SK-N-SH (cell line): ENCODE data around the gene GSG1L. TPM values are rescaled to one million over a fixed set of nuclear protein-coding genes. Genes with fewer than 3 reads are reported as not detected.

Experiments used
- CTCF ChIA-PET: fragments of 300-600, 350-600 bp; formaldehyde crosslinking; extraction: SDS; loops from one replicate; lab custom pipeline; 2021; lab: Yijun Ruan, JAX
- POLR2A ChIA-PET: fragments of 350-600 bp; sonication (Branson Sonifier 250); formaldehyde crosslinking; extraction: SDS; loops from one replicate; lab custom pipeline; 2020; ENCODE audit warnings: antibody characterized with exemption, inconsistent platforms; lab: Yijun Ruan, JAX
- DNase-seq: peaks from one replicate; pipeline ENCODE4 v3.0.0; 2012
- H2AFZ ChIP-seq: fragments of 200-600 bp; sonication (generic); 2 replicates; pipeline ENCODE4 v1.8.1; 2016; ENCODE audit warnings: antibody characterized with exemption, mild to moderate bottlenecking, low read depth
- H3F3A ChIP-seq: fragments of 200-600 bp; sonication (generic); replicated peaks from 2 replicates; pipeline ENCODE3; 2016; ENCODE audit warnings: antibody characterized with exemption, mild to moderate bottlenecking; ENCODE audit not compliant: insufficient read depth
- H3K27ac ChIP-seq, 2 experiments: fragments of 200-500 bp in 1 of 2; fragments of 200-600 bp in 1 of 2; sonication (Bioruptor generic) in 1 of 2; sonication (generic), shearing (Covaris generic) in 1 of 2; 2 replicates each; pipeline versions ENCODE4 v1.5.1 to v1.6.1; 2014 to 2016; ENCODE audit warnings: low read depth in 2 of 2, inconsistent platforms in 1 of 2, low read length in 1 of 2, mild to moderate bottlenecking in 1 of 2, mixed read lengths in 1 of 2
- H3K27me3 ChIP-seq: fragments of 200-600 bp; sonication (generic), shearing (Covaris generic); 2 replicates; pipeline ENCODE4 v1.6.1; 2016; ENCODE audit warnings: mixed run types; ENCODE audit not compliant: insufficient read depth
- H3K36me3 ChIP-seq, 2 experiments: fragments of 200-500 bp in 1 of 2; fragments of 200-600 bp in 1 of 2; sonication (Bioruptor generic) in 1 of 2; sonication (generic) in 1 of 2; replicated peaks in 1 of 2; 2 replicates each; pipeline versions ENCODE3 to v1.5.1; 2014 to 2016; ENCODE audit warnings: low read length in 1 of 2, mild to moderate bottlenecking in 1 of 2; ENCODE audit not compliant: insufficient read depth in 2 of 2, control insufficient read depth in 1 of 2
- H3K4me1 ChIP-seq, 2 experiments: fragments of 200-500 bp in 1 of 2; fragments of 200-600 bp in 1 of 2; sonication (Bioruptor generic) in 1 of 2; sonication (generic), shearing (Covaris generic) in 1 of 2; 2 replicates each; pipeline versions ENCODE4 v1.5.1 to v1.6.1; 2014 to 2016; ENCODE audit warnings: low read depth in 1 of 2, low read length in 1 of 2, mixed run types in 1 of 2; ENCODE audit not compliant: insufficient read depth in 2 of 2, control insufficient read depth in 1 of 2
- H3K4me2 ChIP-seq: fragments of 200-600 bp; sonication (generic), shearing (Covaris generic); 2 replicates; pipeline ENCODE4 v1.6.1; 2017; ENCODE audit warnings: mixed run types
- H3K4me3 ChIP-seq, 2 experiments: fragments of 200-500 bp in 1 of 2; fragments of 200-600 bp in 1 of 2; sonication (Bioruptor generic) in 1 of 2; sonication (generic), shearing (Covaris generic) in 1 of 2; 2 replicates each; pipeline versions ENCODE4 v1.5.1 to v1.8.1; 2014 to 2016; ENCODE audit warnings: low read depth in 2 of 2, inconsistent platforms in 1 of 2, low read length in 1 of 2, mild to moderate bottlenecking in 1 of 2, mixed read lengths in 1 of 2, moderate library complexity in 1 of 2
- H3K79me2 ChIP-seq: fragments of 200-600 bp; sonication (generic); 2 replicates; pipeline ENCODE4 v1.8.1; 2017; ENCODE audit warnings: mild to moderate bottlenecking; ENCODE audit not compliant: insufficient read depth
- H3K9ac ChIP-seq: fragments of 200-600 bp; sonication (generic); 2 replicates; pipeline ENCODE4 v1.6.1; 2017; ENCODE audit warnings: mixed run types
- H3K9me2 ChIP-seq: fragments of 200-600 bp; sonication (generic); 2 replicates; pipeline ENCODE4 v1.6.1; 2017; ENCODE audit warnings: mixed run types
- H3K9me3 ChIP-seq: fragments of 200-600 bp; sonication (generic); 2 replicates; pipeline ENCODE4 v1.6.1; 2017; ENCODE audit warnings: mixed run types, mild to moderate bottlenecking, moderate library complexity
- H4K20me1 ChIP-seq: fragments of 200-600 bp; sonication (generic); 2 replicates; pipeline ENCODE4 v1.6.1; 2017; ENCODE audit warnings: mild to moderate bottlenecking, mixed run types; ENCODE audit not compliant: insufficient read depth
- CHD2 ChIP-seq: fragments of 150-350 bp; IDR thresholded peaks from 2 replicates; pipeline ENCODE4 v1.6.1; 2018; ENCODE audit warnings: low read length; ENCODE audit not compliant: partially characterized antibody
- GATA2 ChIP-seq: sonication (generic); formaldehyde crosslinking; IDR thresholded peaks from 2 replicates; pipeline ENCODE4 v1.5.0; 2020; ENCODE audit warnings: mild to moderate bottlenecking, missing genetic modification reagents
- IRF3 ChIP-seq: fragments of 150-350 bp; IDR thresholded peaks from 2 replicates; pipeline ENCODE4 v1.6.1; 2016; ENCODE audit warnings: mild to moderate bottlenecking, low read depth, low read length
- MAX ChIP-seq: IDR thresholded peaks from 2 replicates; pipeline ENCODE4 v1.4.0; 2012; ENCODE audit warnings: low read depth
- REST ChIP-seq: IDR thresholded peaks from 2 replicates; pipeline ENCODE4 v1.6.1; 2012; ENCODE audit warnings: mild to moderate bottlenecking, low read depth, low read length, moderate library complexity
- SMC3 ChIP-seq: IDR thresholded peaks from 2 replicates; pipeline ENCODE4 v1.6.1; 2012; ENCODE audit warnings: low read depth, low read length, improper control_type of control experiment
- TCF12 ChIP-seq: IDR thresholded peaks from 2 replicates; pipeline ENCODE4 v1.4.0; 2012
- WGBS: methylation state at CpG from one replicate; pipeline ENCODE4 v1.1.6; 2017; ENCODE audit warnings: low lambda C conversion rate; 5-methylcytosine and 5-hydroxymethylcytosine counted together
- polyA plus RNA-seq, 3 experiments: library from polyadenylated mRNA; depleted of rRNA; stranded (reverse); fragments of >200 nt; gene quantifications; 2 replicates each; pipeline ENCODE4 v1.2.3, GENCODE V29; 2012

Gene GSG1L
- polyA plus RNA-seq, 1 of the 3 experiments (the other 2 are of a cell fraction): not detected

- no peak for TF ChIP-seq IRF3
- TF ChIP-seq, all 33 proteins: peak for 0
Observed at GRCh38 chr16:27790546-27791403, 272.7 kb downstream of the GSG1L start (continued).

GRCh38 chr16:27789595-27790241 is 273.8 kb downstream of the GSG1L start:
- H3K9me3 ChIP-seq: no peaks in the 10 kb centered on the region
- H2AFZ ChIP-seq: no peak overlapping the region
- no peaks in the 10 kb centered on the region for H3K79me2 ChIP-seq
- no peak overlapping the region for H3K4me2 ChIP-seq
- TF ChIP-seq SMC3 (no peak), MAX (no peak), TCF12 (no peak), GATA2 (no peak), CHD2 (no peak), REST (no peak)
- 23% methylated on average over 2 of the region's 2 CpGs for WGBS
- POLR2A ChIA-PET: no interaction called here
- no peaks in the 10 kb centered on the region for H3F3A ChIP-seq
- H3K9ac ChIP-seq: no peak overlapping the region
- no peaks in the 10 kb centered on the region for H3K9me2 ChIP-seq
- no peak for DNase-seq
- H3K27ac ChIP-seq: no peak overlapping the region
- H3K4me1 ChIP-seq: peaks cover 0 to 7% of the 10 kb centered on the region in 2 experiments; a peak in 1 of 4 replicates
- no peak overlapping the region for H3K4me3 ChIP-seq
- CTCF ChIA-PET: interaction anchor here (0.6 to 1.0 kb wide), 5 partner anchors 9 to 281 kb away, joined by 3 to 5 read pairs (median 3); no protein-coding TSS in a partner anchor
- H4K20me1 ChIP-seq: no peaks in the 10 kb centered on the region
- no peaks in the 10 kb centered on the region for H3K36me3 ChIP-seq
- no peaks in the 10 kb centered on the region for H3K27me3 ChIP-seq
